NCI-H146 treated with DMSO at 0.1 percent for 48 hours (cell line): ENCODE measurements around the gene ZSWIM8.
A peak's percentile ranks its signal among the peaks of the same experiment; 100 is the strongest.
"Not testable (repeated sequence)": the region's sequence is repeated elsewhere in the genome, so short reads cannot be mapped to it uniquely, and the experiment has no call there.

ENCODE experiments used
- DNase-seq: peaks from one replicate; lab custom pipeline; 2025; ENCODE audit not compliant: unreplicated experiment; lab: John Stamatoyannopoulos, UW

The ZSWIM8 gene

GRCh38 chr10:73785211-73785720, at the start of gene ZSWIM8:
ZSWIM8 (plus strand) TSS chr10:73785606; CDS start chr10:73785879, 273 bp downstream.
- peak; percentile 81 for DNase-seq

GRCh38 chr10:73740501-73741254, 44.7 kb upstream of the ZSWIM8 start:
- not testable (repeated sequence) for DNase-seq

DNA sequence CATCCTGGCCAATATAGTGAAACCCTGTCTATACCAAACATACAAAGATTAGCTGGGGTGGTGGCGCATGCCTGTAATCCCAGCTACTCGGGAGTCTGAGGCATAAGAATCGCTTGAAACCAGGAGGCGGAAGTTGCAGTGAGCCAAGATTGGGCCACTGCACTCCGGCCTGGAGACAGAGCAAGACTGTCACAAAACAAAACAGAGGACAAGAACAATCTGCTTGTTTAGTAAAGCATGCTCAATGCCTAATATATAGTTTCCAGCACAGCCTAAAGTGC, 43.0 kb upstream of the ZSWIM8 start:
- no peak for DNase-seq

DNA sequence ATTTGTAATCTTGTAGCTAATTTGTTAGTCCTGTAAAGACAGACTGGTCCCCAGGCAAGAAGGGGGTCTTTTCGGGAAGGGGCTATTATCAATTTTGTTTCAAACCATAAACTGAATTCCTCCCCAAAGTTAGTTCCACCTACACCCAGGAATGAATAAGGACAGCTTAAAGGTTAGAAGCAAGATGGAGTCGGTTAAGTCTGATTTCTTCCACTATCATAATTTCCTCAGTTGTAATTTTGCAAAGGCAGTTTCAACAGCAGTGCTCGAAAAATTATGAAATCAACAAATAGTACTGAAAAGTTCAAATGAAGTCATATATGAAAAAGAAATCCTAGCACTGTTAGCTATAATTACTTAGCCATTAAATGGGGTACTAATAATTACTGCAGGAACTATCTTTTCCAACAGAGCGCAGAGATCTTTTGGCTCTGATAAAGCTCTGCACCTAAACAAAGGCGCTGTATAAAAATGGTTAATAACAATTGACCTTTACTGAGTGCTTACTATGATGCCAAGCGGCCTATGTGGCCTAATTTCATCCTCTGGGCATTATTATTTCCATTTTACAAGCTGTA, 42.0 kb upstream of the ZSWIM8 start:
- DNase-seq = no peak

- DNase-seq = peak; percentile 96
Measured at GRCh38 chr10:73743905-73744663, 41.3 kb upstream of the ZSWIM8 start, which contains the start of gene SEC24C. SEC24C (plus strand) TSS chr10:73744372; CDS start chr10:73746833, 2,461 bp downstream.

DNA sequence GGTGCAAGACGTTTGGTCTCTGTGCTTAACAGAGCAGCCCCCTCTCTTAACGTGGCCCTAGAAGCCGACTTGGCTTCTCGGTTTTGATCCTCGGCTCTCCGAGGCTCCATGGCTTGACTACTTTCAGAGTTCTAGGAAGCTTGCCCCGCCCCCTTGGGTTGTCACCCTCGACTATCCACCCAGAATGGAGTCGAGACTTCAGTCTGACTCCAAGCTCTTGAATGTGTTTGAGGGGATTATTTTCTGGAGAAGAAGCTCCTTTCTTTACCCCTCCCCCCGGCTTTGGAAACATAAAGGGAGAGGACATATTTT, 40.8 kb upstream of the ZSWIM8 start:
- no peak for DNase-seq

- no peak for DNase-seq
Measured at GRCh38 chr10:73746721-73747120, 38.7 kb upstream of the ZSWIM8 start.

DNA sequence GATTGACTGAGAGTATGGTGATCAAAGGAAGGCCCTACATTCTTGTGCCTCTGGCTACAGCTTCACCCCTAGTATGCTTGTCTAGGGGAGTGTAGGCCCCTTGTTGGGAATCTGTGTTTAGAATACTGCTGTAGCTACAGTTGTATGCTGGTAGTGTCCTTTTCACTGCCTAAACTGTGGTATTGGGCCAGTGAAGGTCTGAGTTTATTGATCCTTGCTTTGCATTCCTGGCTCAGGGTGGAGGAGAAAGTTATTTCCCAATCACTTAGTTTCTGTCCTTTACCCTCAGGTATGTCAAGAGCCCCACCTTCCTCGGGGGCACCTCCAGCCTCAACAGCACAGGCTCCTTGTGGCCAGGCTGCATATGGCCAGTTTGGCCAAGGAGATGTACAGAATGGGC, 34.6 kb upstream of the ZSWIM8 start:
- DNase-seq = no peak

DNA sequence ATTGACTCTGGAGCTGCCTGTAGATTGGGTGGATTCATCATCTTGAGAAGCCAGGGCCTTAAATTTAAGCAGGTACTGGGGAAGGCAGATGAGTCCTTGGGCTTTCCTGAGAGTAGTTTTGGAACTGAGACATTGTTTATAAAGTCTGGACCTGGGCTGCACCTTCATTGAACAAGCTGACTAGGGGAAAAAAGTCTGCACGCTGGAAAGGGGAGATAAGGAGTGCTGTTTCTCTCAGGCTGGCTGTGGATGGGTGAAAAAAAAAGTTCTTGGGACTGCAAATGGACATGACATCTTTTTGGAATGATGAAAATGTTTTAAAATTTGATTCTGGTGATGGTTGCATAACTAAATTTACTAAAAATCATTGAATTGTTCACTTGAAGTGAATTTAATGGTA, 29.2 kb upstream of the ZSWIM8 start:
- DNase-seq = no peak

DNA sequence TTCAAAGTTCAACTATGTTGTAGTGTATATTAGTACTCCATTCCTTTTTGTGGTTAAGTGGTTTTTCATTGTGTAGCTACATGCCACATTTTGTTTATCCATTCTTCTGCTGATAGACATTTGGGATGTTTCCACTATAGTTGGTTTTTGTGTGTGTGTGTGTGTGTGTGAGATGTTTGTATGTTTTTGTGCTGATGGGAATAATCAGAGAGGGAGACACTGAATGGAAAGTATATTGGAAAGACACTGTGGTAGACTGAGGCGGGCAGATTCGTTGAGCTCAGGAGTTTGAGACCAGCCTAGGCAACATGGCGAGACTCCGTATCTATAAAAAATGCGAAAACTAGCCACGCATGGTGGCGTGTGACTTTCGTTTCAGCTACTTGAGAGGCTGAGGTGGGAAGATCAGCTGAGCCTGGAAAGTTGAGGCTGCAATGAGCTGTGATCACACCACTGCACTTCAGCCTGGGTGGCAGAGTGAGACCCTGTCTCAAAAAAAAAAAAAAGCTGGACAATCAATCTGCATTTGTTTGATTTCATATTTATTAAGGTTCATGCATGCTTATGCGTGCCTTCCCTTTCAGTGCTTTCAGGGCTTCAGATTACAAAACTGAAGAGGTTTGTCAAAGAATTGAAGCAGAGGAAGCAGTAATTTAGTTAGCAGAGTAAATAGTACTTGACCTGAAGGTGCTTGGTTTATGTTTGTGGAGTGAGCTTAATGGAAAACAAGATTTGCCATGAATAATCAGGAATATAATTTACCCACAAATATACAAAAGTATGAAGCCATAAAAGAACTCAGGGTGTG, 26.5 kb upstream of the ZSWIM8 start:
- no peak for DNase-seq

GRCh38 chr10:73759512-73760115, 25.8 kb upstream of the ZSWIM8 start:
- no peak for DNase-seq

DNA sequence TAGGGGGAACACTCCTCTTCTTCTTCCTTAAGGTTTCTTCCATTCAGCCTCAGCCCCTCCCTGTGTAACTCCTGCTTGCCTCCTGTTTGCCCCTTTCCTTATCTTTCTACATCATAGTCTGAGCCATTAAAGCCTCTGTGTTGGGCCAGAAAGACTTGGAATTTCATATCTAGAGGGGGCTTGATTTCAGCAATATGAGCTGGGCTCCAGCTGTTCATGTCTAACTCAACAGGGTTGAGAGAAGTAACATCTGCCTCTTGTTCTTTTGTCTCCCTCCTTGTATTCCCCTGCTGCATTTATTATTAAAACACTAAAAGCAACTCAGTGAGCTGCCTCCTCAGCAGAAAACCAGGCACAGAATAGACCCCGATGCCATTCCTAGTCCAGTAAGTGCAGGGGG, 23.6 kb upstream of the ZSWIM8 start:
- no peak for DNase-seq

- DNase-seq = no peak
Measured at GRCh38 chr10:73762915-73763314, 22.5 kb upstream of the ZSWIM8 start.

GRCh38 chr10:73763343-73763742, 22.1 kb upstream of the ZSWIM8 start:
- DNase-seq = no peak

DNA sequence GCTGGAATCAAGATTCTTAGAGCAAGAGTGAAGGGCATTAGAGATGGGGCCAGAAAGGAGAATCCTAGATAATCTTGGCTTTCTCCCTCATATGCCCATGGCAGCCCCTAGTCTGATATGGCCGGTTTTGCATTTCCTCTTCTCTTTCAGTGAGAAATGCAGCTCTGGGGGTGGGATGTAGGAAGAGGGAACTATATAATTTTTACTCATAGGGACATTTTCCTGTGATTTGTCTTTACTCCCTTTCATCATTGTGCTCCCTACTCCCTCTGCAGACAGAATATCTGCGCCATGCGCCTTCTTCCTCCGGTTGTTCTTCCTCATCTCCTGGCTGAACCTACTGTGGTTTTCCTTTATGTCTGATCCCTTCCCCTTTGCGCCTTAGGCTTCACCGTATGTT, 20.3 kb upstream of the ZSWIM8 start:
- no peak for DNase-seq

DNA sequence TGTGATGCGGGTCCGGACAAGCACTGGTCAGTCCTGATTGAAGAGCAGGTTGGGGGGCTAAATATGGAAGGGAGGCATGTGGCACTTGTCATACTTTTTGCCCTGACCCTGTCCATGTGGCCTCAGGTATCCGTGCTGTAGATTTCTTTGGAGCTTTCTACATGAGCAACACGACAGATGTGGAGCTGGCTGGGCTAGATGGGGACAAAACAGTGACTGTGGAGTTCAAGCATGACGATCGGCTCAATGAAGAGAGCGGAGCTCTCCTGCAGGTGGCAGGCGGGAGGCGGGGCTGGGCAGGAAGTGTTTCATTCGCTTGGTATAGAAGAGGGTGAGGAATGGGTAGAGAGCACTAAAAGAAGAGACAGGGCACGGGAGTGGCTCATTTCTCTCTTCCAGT, 16.5 kb upstream of the ZSWIM8 start:
- DNase-seq = no peak

- no peak for DNase-seq
Measured at GRCh38 chr10:73769396-73769795, 16.0 kb upstream of the ZSWIM8 start.

DNA sequence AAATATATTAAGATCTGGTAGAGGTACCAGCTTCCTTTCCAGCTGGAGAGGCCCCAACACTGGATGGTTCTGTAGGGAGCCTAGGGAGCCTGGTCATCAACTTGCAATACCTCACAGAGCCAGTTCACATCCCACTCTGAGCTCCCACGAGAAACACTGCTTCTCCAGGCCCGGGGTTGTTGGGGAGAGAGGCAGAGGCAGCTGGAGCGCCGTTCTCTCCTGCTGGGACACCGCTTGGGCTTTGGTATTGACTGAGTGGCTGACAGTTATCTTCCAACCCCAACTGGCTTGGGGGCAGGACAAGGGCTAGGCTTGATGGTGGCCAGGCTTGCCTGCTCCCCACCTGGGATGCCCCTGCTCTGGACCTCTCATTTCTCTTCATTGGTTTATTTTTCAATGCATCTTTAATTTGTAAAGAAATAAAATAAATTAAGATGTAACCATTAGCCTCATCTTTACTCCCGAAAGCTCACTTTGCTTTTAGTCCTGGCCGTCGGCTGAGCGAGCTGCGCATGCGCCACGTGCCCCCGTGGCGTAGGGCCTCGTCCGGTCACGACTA, 13.6 kb upstream of the ZSWIM8 start:
- peak; percentile 34 for DNase-seq

- DNase-seq = peak; percentile 69
Measured at GRCh38 chr10:73772281-73773151, 12.9 kb upstream of the ZSWIM8 start.
